ENCODE data around the gene UAP1L1.

Gene UAP1L1

DNA sequence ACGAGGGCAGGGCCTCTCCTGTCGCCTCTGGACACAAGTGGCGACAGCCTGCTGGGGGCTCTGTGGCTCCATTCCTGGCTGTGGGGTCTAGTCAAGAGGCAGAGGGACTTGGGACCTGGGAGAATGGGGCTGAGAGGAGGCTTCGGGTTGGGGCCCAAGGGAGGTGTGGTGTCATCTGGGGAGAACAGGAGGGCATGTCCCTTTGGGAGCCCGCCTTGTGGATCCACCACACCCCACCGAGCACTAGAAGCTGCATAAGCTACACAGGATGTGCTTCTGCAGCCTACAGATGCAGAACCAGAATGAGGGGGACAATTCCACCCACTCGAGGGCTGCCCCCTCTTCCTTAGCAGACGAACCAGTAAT lies 5.6 kb downstream of the UAP1L1 start:
- H3K36me3 ChIP-seq (ENCODE audit: low read length): no peaks in the 10 kb centered on the region
- H3K27me3 ChIP-seq (ENCODE audit: low read length): no peaks in the 10 kb centered on the region

GRCh38 chr9:137083394-137084004 lies 6.2 kb downstream of the UAP1L1 start:
- no peak for TF ChIP-seq CTCF (IDR thresholded peaks at IDR 0.05; ENCODE audit: insufficient read depth, low read length, poor library complexity, severe bottlenecking)
- TF ChIP-seq EZH2phosphoT487 (conservative IDR thresholded peaks at IDR 0.05; ENCODE audit: low read length): no peak
- Histone ChIP-seq H3K9me3 (ENCODE audit: insufficient read depth, low read length) (no peaks in the 10 kb centered on the region), H3K4me3 (ENCODE audit: insufficient read depth, low read length, poor library complexity, severe bottlenecking) (no peak overlapping the region), H3K9me2 (replicated peaks; ENCODE audit: insufficient read depth, low read length) (no peaks in the 10 kb centered on the region), H3F3A (ENCODE audit: insufficient read depth) (peaks cover 4% of the 10 kb centered on the region), H4K20me1 (ENCODE audit: low read depth, low read length) (no peaks in the 10 kb centered on the region), H3K4me2 (ENCODE audit: low read depth, low read length, poor library complexity, severe bottlenecking) (no peak overlapping the region), H3K79me2 (ENCODE audit: insufficient read depth, low read length) (0 out of 2 replicates have a peak, but pooled peaks cover 3% of the 10 kb centered on the region), H3K27ac (ENCODE audit: low read depth, low read length) (0 out of 2 replicates have a peak overlapping the region, but pooled peaks have one; percentile 21), H2AFZ (ENCODE audit: low read depth, low read length, severe bottlenecking) (no peak overlapping the region), H3K36me3 (ENCODE audit: low read length) (no peaks in the 10 kb centered on the region), H3K27me3 (ENCODE audit: low read length) (no peaks in the 10 kb centered on the region), H3K9ac (ENCODE audit: low read length) (no peak overlapping the region)

More for the DNA sequence above, 5.6 kb downstream of the UAP1L1 start:
- no peak overlapping the region for H3K27ac ChIP-seq (ENCODE audit: low read depth, low read length)
- no peaks in the 10 kb centered on the region for H3K9me2 ChIP-seq (replicated peaks; ENCODE audit: insufficient read depth, low read length)
- H3K9me3 ChIP-seq (ENCODE audit: insufficient read depth, low read length): no peaks in the 10 kb centered on the region
- no peak overlapping the region for H2AFZ ChIP-seq (ENCODE audit: low read depth, low read length, severe bottlenecking)
- H3K4me2 ChIP-seq (ENCODE audit: low read depth, low read length, poor library complexity, severe bottlenecking): no peak overlapping the region
- TF ChIP-seq EZH2phosphoT487 (conservative IDR thresholded peaks at IDR 0.05; ENCODE audit: low read length) (no peak), CTCF (IDR thresholded peaks at IDR 0.05; ENCODE audit: insufficient read depth, low read length, poor library complexity, severe bottlenecking) (no peak)
- H4K20me1 ChIP-seq (ENCODE audit: low read depth, low read length): no peaks in the 10 kb centered on the region
- no peak overlapping the region for H3K9ac ChIP-seq (ENCODE audit: low read length)
- H3K4me3 ChIP-seq (ENCODE audit: insufficient read depth, low read length, poor library complexity, severe bottlenecking): no peak overlapping the region
- peaks cover 4% of the 10 kb centered on the region for H3F3A ChIP-seq (ENCODE audit: insufficient read depth)
- H3K79me2 ChIP-seq (ENCODE audit: insufficient read depth, low read length): peaks cover 9% of the 10 kb centered on the region; the same call in 1 of the 2 replicates

DNA sequence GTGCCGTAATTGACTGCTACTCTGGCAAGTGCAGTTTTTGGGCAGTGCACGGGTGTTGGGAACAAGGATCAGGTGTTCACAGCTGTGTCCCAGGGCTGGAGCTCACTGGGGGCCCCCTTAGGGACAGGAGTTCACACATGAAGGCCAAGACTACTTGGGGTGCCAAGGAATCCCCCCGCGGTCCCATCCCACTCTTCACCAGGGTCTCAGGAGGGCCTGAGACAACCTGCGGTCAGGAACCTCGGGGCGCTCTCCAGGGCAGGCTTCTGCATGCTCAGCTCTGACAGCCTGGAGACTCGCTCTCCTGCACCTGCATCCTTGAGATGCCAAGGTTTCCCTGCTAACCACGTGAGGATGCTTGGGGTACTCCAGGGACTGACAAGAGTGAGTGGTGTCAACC lies 7.2 kb downstream of the UAP1L1 start:
- Histone ChIP-seq H2AFZ (ENCODE audit: low read depth, low read length, severe bottlenecking) (no peak overlapping the region), H3K36me3 (ENCODE audit: low read length) (no peaks in the 10 kb centered on the region), H3K9ac (ENCODE audit: low read length) (no peak overlapping the region), H3K9me3 (ENCODE audit: insufficient read depth, low read length) (no peaks in the 10 kb centered on the region), H4K20me1 (ENCODE audit: low read depth, low read length) (no peaks in the 10 kb centered on the region), H3K27ac (ENCODE audit: low read depth, low read length) (no peak overlapping the region), H3K4me3 (ENCODE audit: insufficient read depth, low read length, poor library complexity, severe bottlenecking) (no peak overlapping the region), H3F3A (ENCODE audit: insufficient read depth) (peaks cover 4% of the 10 kb centered on the region), H3K79me2 (ENCODE audit: insufficient read depth, low read length) (no peaks in the 10 kb centered on the region), H3K9me2 (replicated peaks; ENCODE audit: insufficient read depth, low read length) (no peaks in the 10 kb centered on the region), H3K27me3 (ENCODE audit: low read length) (no peaks in the 10 kb centered on the region), H3K4me2 (ENCODE audit: low read depth, low read length, poor library complexity, severe bottlenecking) (no peak overlapping the region)
- TF ChIP-seq CTCF (IDR thresholded peaks at IDR 0.05; ENCODE audit: insufficient read depth, low read length, poor library complexity, severe bottlenecking) (no peak), EZH2phosphoT487 (conservative IDR thresholded peaks at IDR 0.05; ENCODE audit: low read length) (no peak)

Measured in SU-DHL-6 (cell line).